ENCODE results near the gene DIP2B. TPM values are rescaled to one million over a fixed set of nuclear protein-coding genes. Genes with fewer than 3 reads are reported as not detected.

The DIP2B gene
- polyA plus RNA-seq, 1 donor: 28.1 TPM

- no peak for DNase-seq
Observed at GRCh38 chr12:50579757-50580267, 75.0 kb downstream of the DIP2B start.

GRCh38 chr12:50580436-50580835 is 75.7 kb downstream of the DIP2B start:
- no peak for DNase-seq

GRCh38 chr12:50581226-50582184 is 76.7 kb downstream of the DIP2B start:
- no peak for DNase-seq

- DNase-seq: no peak
Observed at GRCh38 chr12:50584135-50584534, 79.3 kb downstream of the DIP2B start.

- no peak for DNase-seq
Observed at GRCh38 chr12:50589650-50590435, 85.1 kb downstream of the DIP2B start.

- no peak for DNase-seq
Observed at GRCh38 chr12:50590869-50591268, 86.1 kb downstream of the DIP2B start.

- DNase-seq: no peak
Observed at GRCh38 chr12:50595667-50596066, 90.9 kb downstream of the DIP2B start.

GRCh38 chr12:50597200-50598195 is 92.7 kb downstream of the DIP2B start:
- DNase-seq: no peak

GRCh38 chr12:50598321-50598862 is 93.6 kb downstream of the DIP2B start:
- no peak for DNase-seq

GRCh38 chr12:50599366-50600095 is 94.7 kb downstream of the DIP2B start:
- no peak for DNase-seq

- no peak for DNase-seq
Observed at GRCh38 chr12:50600364-50600763, 95.6 kb downstream of the DIP2B start.

GRCh38 chr12:50603817-50604639 is 99.2 kb downstream of the DIP2B start:
- DNase-seq: no peak

GRCh38 chr12:50604640-50604920 is 99.8 kb downstream of the DIP2B start:
- no peak for DNase-seq

- DNase-seq: no peak
Observed at GRCh38 chr12:50606675-50607375, 102.0 kb downstream of the DIP2B start.

GRCh38 chr12:50609292-50609874 is 104.6 kb downstream of the DIP2B start:
- no peak for DNase-seq

GRCh38 chr12:50610171-50610570 is 105.4 kb downstream of the DIP2B start:
- no peak for DNase-seq

- no peak for DNase-seq
Observed at GRCh38 chr12:50611021-50611744, 106.4 kb downstream of the DIP2B start.

GRCh38 chr12:50612882-50613281 is 108.1 kb downstream of the DIP2B start:
- DNase-seq: no peak
